ENCODE results near the gene SEC16B. TPM values are rescaled to one million over a fixed set of nuclear protein-coding genes. Genes with fewer than 3 reads are reported as not detected.

SEC16B gene
- total RNA-seq, 1 donor from 2014 or later: 3.1 TPM

GRCh38 chr1:177977141-177977540, 7.3 kb upstream of the SEC16B start:
- H3K36me3 Mint-ChIP-seq: no peaks in the 10 kb centered on the region
- H3K4me3 Mint-ChIP-seq: no peak overlapping the region
- no peak overlapping the region for H3K27ac Mint-ChIP-seq
- H3K27me3 Mint-ChIP-seq (ENCODE audit: low read depth): peaks cover 3% of the 10 kb centered on the region
- H3K4me1 Mint-ChIP-seq: peaks cover 5% of the 10 kb centered on the region
- peaks cover 5% of the 10 kb centered on the region for H3K9me3 Mint-ChIP-seq
- no peak for TF ChIP-seq CTCF (IDR thresholded peaks at IDR 0.05; ENCODE audit: unreplicated experiment)
- no peak for DNase-seq (ENCODE audit: low spot score in 2 of 2, unreplicated experiment in 2 of 2)

GRCh38 chr1:177976596-177976995, 6.7 kb upstream of the SEC16B start:
- Mint-ChIP-seq H3K27me3 (ENCODE audit: low read depth) (no peaks in the 10 kb centered on the region), H3K4me3 (no peak overlapping the region), H3K36me3 (no peaks in the 10 kb centered on the region), H3K4me1 (peaks cover 5% of the 10 kb centered on the region), H3K27ac (no peak overlapping the region), H3K9me3 (peaks cover 8% of the 10 kb centered on the region)
- TF ChIP-seq CTCF (IDR thresholded peaks at IDR 0.05; ENCODE audit: unreplicated experiment): no peak
- no peak for DNase-seq (ENCODE audit: low spot score in 2 of 2, unreplicated experiment in 2 of 2)

GRCh38 chr1:177975588-177976495, 6.0 kb upstream of the SEC16B start:
- Mint-ChIP-seq H3K4me1 (peaks cover 4% of the 10 kb centered on the region), H3K9me3 (peaks cover 8% of the 10 kb centered on the region), H3K27ac (no peak overlapping the region), H3K27me3 (ENCODE audit: low read depth) (no peaks in the 10 kb centered on the region), H3K36me3 (no peaks in the 10 kb centered on the region), H3K4me3 (no peak overlapping the region)
- no peak for DNase-seq (ENCODE audit: low spot score in 2 of 2, unreplicated experiment in 2 of 2)
- TF ChIP-seq CTCF (IDR thresholded peaks at IDR 0.05; ENCODE audit: unreplicated experiment): no peak

GRCh38 chr1:177973585-177973984, 3.7 kb upstream of the SEC16B start:
- H3K4me1 Mint-ChIP-seq: no peaks in the 10 kb centered on the region
- H3K27me3 Mint-ChIP-seq (ENCODE audit: low read depth): no peaks in the 10 kb centered on the region
- no peaks in the 10 kb centered on the region for H3K36me3 Mint-ChIP-seq
- H3K4me3 Mint-ChIP-seq: no peak overlapping the region
- no peak for TF ChIP-seq CTCF (IDR thresholded peaks at IDR 0.05; ENCODE audit: unreplicated experiment)
- H3K9me3 Mint-ChIP-seq: peaks cover 8% of the 10 kb centered on the region
- no peak overlapping the region for H3K27ac Mint-ChIP-seq
- DNase-seq (ENCODE audit: low spot score in 2 of 2, unreplicated experiment in 2 of 2): no peak

GRCh38 chr1:177969109-177969508, 749 bp downstream of the SEC16B start:
- H3K27ac Mint-ChIP-seq: no peak overlapping the region
- no peaks in the 10 kb centered on the region for H3K27me3 Mint-ChIP-seq (ENCODE audit: low read depth)
- no peak for TF ChIP-seq CTCF (IDR thresholded peaks at IDR 0.05; ENCODE audit: unreplicated experiment)
- H3K4me3 Mint-ChIP-seq: no peak overlapping the region
- H3K36me3 Mint-ChIP-seq: no peaks in the 10 kb centered on the region
- H3K9me3 Mint-ChIP-seq: peaks cover 8% of the 10 kb centered on the region
- no peak for DNase-seq (ENCODE audit: low spot score in 2 of 2, unreplicated experiment in 2 of 2)
- peaks cover 2% of the 10 kb centered on the region for H3K4me1 Mint-ChIP-seq
